Naive thymus-derived CD8-positive, alpha-beta T cell (primary cell): ENCODE data around the gene MTMR6. TPM values are rescaled to one million over a fixed set of nuclear protein-coding genes. Genes with fewer than 3 reads are reported as not detected.

Experiments used
- ATAC-seq, 2 donors: fragments of 150-1000 bp; cut with Tn5 transposase in 1 of 2; sonication (Bioruptor Pico), chemical (Tn5 transposase) in 1 of 2; 1 replicate in 1 of 2; 2 replicates in 1 of 2; pipeline ENCODE4 v1.10.0; 2021; ENCODE audit warnings: mild to moderate bottlenecking in 2 of 2, moderate library complexity in 2 of 2
- POLR2A ChIA-PET: fragments of 350-600 bp; sonication (Branson Sonifier 250); formaldehyde crosslinking; loops from one replicate; lab custom pipeline; 2021; ENCODE audit warnings: antibody characterized with exemption; lab: Charles Lee
- DNase-seq, 10 donors: peaks; one replicate each; pipeline versions ENCODE4 v3.0.0 to v3.0.0-alpha.2; 2020 to 2022
- H3K27ac Mint-ChIP-seq, 10 donors: one replicate each; pipeline ENCODE4 v1.8.0; 2020 to 2022; ENCODE audit warnings: mild to moderate bottlenecking in 10 of 10, mixed read lengths in 10 of 10, moderate library complexity in 4 of 10, inconsistent platforms in 1 of 10
- H3K27me3 Mint-ChIP-seq, 5 donors: one replicate each; pipeline ENCODE4 v1.8.0; 2021 to 2022; ENCODE audit warnings: mixed read lengths in 5 of 5
- H3K36me3 Mint-ChIP-seq, 3 donors: one replicate each; pipeline ENCODE4 v1.8.0; 2020 to 2022; ENCODE audit warnings: mixed read lengths in 3 of 3, mild to moderate bottlenecking in 2 of 3, inconsistent platforms in 1 of 3
- H3K4me1 Mint-ChIP-seq, 4 donors: one replicate each; pipeline ENCODE4 v1.8.0; 2021 to 2022; ENCODE audit warnings: mixed read lengths in 4 of 4
- H3K4me3 Mint-ChIP-seq, 10 donors: one replicate each; pipeline ENCODE4 v1.8.0; 2020 to 2022; ENCODE audit warnings: mild to moderate bottlenecking in 10 of 10, mixed read lengths in 10 of 10, moderate library complexity in 6 of 10, inconsistent platforms in 1 of 10
- H3K9me3 Mint-ChIP-seq, 9 donors: one replicate each; pipeline ENCODE4 v1.8.0; 2020 to 2022; ENCODE audit warnings: mixed read lengths in 9 of 9, mild to moderate bottlenecking in 3 of 9, inconsistent platforms in 1 of 9, moderate library complexity in 1 of 9
- polyA plus RNA-seq, 3 donors: library from polyadenylated mRNA; unstranded; fragments of 300-500 nt; fragmentation: Illumina TruSeq; gene quantifications; one replicate each; pipeline ENCODE4 v1.2.3, GENCODE V29; 2021
- total RNA-seq, 8 experiments: library from RNA in 2 of 8; stranded (reverse) in 2 of 8; gene quantifications; one replicate each; pipeline ENCODE4 v1.2.3 and lab custom pipeline; 2021 to 2026

The MTMR6 gene
- total and polyA plus RNA-seq, 5 experiments from 2014 or later = 15.0 to 19.7 (median 15.3) TPM

- H3K36me3 Mint-ChIP-seq = peaks cover 0 to 73% (median 21%) of the 10 kb centered on the region in 3 donors
- no peaks in the 10 kb centered on the region for H3K9me3 Mint-ChIP-seq
- peaks cover 6 to 24% (median 9%) of the 10 kb centered on the region in 4 donors for H3K4me1 Mint-ChIP-seq
- DNase-seq = peak in 2 of 10 donors; percentile 11 to 14
- peak overlapping the region in 9 of 10 donors; percentile 4 to 79 (median 20) for H3K27ac Mint-ChIP-seq
- no peak overlapping the region for H3K4me3 Mint-ChIP-seq
- H3K27me3 Mint-ChIP-seq = no peaks in the 10 kb centered on the region
- peak; percentile 77 to 84 for ATAC-seq
- POLR2A ChIA-PET = no interaction called here
Observed at GRCh38 chr13:25267715-25268114, 19.6 kb downstream of the MTMR6 start.

GRCh38 chr13:25266706-25267105 is 20.6 kb downstream of the MTMR6 start:
- no peaks in the 10 kb centered on the region for H3K27me3 Mint-ChIP-seq
- no peak overlapping the region for H3K27ac Mint-ChIP-seq
- H3K36me3 Mint-ChIP-seq = peaks cover 0 to 75% (median 16%) of the 10 kb centered on the region in 3 donors

GRCh38 chr13:25262261-25262660 is 25.0 kb downstream of the MTMR6 start:
- no peaks in the 10 kb centered on the region for H3K27me3 Mint-ChIP-seq
- no peak overlapping the region for H3K4me3 Mint-ChIP-seq
- POLR2A ChIA-PET = no interaction called here
- peaks cover 0 to 81% (median 26%) of the 10 kb centered on the region in 3 donors for H3K36me3 Mint-ChIP-seq
- no peak overlapping the region for H3K27ac Mint-ChIP-seq
- no peaks in the 10 kb centered on the region for H3K9me3 Mint-ChIP-seq
- H3K4me1 Mint-ChIP-seq = no peaks in the 10 kb centered on the region
- no peak for DNase-seq
- no peak for ATAC-seq

More at GRCh38 chr13:25266706-25267105, 20.6 kb downstream of the MTMR6 start:
- Mint-ChIP-seq H3K9me3 (no peaks in the 10 kb centered on the region), H3K4me1 (peaks cover 6 to 23% (median 9%) of the 10 kb centered on the region in 4 donors), H3K4me3 (no peak overlapping the region)
- POLR2A ChIA-PET = no interaction called here
- DNase-seq (no peak), ATAC-seq (no peak)

DNA sequence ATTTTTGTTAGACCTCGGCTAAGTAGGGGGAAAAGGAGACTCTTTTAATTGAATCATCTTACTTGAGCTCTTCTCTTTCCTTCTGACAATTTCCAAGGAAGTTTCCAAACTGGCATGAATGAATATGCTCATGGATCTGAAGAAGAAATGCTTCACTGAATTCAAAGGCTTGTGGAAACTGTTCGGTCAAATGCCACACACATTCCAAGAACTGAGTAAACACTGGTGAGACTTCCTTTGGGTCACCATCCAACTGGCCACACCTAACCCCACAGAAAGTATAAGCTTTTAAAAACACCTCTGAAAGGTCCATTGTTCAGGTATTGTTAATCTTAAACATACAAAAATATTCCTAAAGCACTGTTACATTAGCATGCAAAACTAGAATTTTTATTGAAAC is 33.6 kb downstream of the MTMR6 start:
- Mint-ChIP-seq H3K36me3 (peaks cover 0 to 86% (median 38%) of the 10 kb centered on the region in 3 donors), H3K27me3 (no peaks in the 10 kb centered on the region), H3K27ac (peak overlapping the region in 1 of 10 donors; percentile 20), H3K4me1 (peaks cover 0 to 2% (median 0%) of the 10 kb centered on the region in 4 donors), H3K9me3 (no peaks in the 10 kb centered on the region), H3K4me3 (no peak overlapping the region)
- no peak for DNase-seq
- ATAC-seq = no peak
- POLR2A ChIA-PET = no interaction called here

DNA sequence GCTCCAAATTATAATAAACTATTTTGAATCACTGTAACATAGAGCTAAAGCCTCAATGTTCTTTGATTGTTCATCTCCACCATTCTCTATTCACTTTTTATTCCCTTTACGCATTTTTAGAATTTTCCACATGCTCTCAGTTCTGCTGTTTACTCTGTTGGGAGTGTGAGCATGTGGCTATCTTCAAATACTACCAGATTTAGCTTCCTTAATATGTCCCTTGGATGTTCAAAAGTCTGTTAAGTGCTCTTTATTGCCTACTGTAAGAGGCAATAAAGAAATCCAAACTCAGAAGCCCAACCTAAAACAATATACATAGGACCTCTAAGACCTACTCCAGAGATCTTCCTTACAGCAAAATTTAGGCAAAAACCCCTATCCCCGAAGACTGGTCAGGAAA is 34.5 kb downstream of the MTMR6 start:
- DNase-seq = no peak
- ATAC-seq = no peak
- H3K4me1 Mint-ChIP-seq = peaks cover 0 to 10% (median 0%) of the 10 kb centered on the region in 4 donors
- no peaks in the 10 kb centered on the region for H3K27me3 Mint-ChIP-seq
- no peaks in the 10 kb centered on the region for H3K9me3 Mint-ChIP-seq
- no peak overlapping the region for H3K4me3 Mint-ChIP-seq
- POLR2A ChIA-PET = no interaction called here
- H3K27ac Mint-ChIP-seq = no peak overlapping the region
- H3K36me3 Mint-ChIP-seq = peaks cover 0 to 87% (median 38%) of the 10 kb centered on the region in 3 donors

- ATAC-seq (no peak), DNase-seq (no peak)
- Mint-ChIP-seq H3K4me1 (peaks cover 0 to 13% (median 0%) of the 10 kb centered on the region in 4 donors), H3K27ac (peak overlapping the region in 1 of 10 donors; percentile 29), H3K4me3 (no peak overlapping the region), H3K36me3 (peaks cover 0 to 81% (median 32%) of the 10 kb centered on the region in 3 donors), H3K9me3 (no peaks in the 10 kb centered on the region), H3K27me3 (no peaks in the 10 kb centered on the region)
- POLR2A ChIA-PET = no interaction called here
Observed at GRCh38 chr13:25252225-25252624, 35.1 kb downstream of the MTMR6 start.

DNA sequence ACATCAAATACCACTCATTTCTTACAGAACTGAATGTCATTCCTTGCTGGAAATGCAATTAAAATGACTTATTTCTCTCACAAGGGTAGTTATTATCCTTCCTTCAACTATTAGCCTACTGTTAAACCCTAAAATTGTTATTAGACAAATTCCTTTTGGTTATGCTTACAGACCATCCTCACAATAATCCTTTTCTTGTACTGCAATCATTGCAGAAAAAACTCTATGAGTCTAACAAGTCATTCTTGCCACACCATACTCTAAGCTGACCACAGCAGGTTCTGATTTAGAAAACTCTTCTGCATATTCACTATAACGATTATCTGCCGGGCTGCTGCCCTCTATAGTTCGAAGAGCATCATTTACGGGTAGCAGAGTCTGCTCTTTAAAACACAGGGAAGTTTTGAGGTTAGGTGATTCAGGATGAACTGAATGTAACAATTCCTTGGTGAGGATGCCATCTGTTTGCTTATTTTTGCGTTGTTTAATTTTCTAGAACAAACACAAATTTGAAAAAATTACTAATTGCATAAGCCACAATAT is 38.2 kb downstream of the MTMR6 start:
- Mint-ChIP-seq H3K4me3 (no peak overlapping the region), H3K9me3 (peaks cover 0 to 3% (median 0%) of the 10 kb centered on the region in 9 donors)
- no peak for DNase-seq

DNA sequence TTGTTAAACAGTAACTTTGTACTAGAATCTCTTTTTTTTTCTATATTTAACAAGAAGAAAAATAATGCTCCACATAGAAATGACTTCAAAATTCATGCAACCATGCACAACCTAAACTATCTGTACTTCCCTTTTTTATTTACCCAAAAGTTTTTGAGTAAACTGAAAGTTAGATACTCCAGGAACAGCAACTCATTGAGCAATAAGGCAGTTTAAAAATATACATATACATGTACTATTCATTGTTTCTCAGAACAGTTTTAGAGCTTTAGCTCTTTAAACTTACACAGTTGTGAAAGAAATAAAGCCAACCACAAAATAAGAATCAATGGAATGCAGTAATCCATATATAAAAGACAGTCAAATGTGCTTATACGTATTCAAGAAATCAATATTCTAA is 39.2 kb downstream of the MTMR6 start:
- H3K27ac Mint-ChIP-seq = peak overlapping the region in 1 of 10 donors; percentile 63
- DNase-seq = no peak
- no peaks in the 10 kb centered on the region for H3K27me3 Mint-ChIP-seq
- peaks cover 0 to 3% (median 0%) of the 10 kb centered on the region in 9 donors for H3K9me3 Mint-ChIP-seq
- POLR2A ChIA-PET = no interaction called here
- ATAC-seq = no peak
- peaks cover 4 to 65% (median 34%) of the 10 kb centered on the region in 3 donors for H3K36me3 Mint-ChIP-seq
- H3K4me3 Mint-ChIP-seq = no peak overlapping the region
- H3K4me1 Mint-ChIP-seq = peaks cover 0 to 17% (median 1%) of the 10 kb centered on the region in 4 donors

More for the DNA sequence above, 38.2 kb downstream of the MTMR6 start:
- Mint-ChIP-seq H3K27ac (peak overlapping the region in 1 of 10 donors; percentile 5), H3K36me3 (peaks cover 4 to 71% (median 33%) of the 10 kb centered on the region in 3 donors), H3K4me1 (peaks cover 0 to 17% (median 1%) of the 10 kb centered on the region in 4 donors), H3K27me3 (no peaks in the 10 kb centered on the region)
- POLR2A ChIA-PET = no interaction called here
- no peak for ATAC-seq

DNA sequence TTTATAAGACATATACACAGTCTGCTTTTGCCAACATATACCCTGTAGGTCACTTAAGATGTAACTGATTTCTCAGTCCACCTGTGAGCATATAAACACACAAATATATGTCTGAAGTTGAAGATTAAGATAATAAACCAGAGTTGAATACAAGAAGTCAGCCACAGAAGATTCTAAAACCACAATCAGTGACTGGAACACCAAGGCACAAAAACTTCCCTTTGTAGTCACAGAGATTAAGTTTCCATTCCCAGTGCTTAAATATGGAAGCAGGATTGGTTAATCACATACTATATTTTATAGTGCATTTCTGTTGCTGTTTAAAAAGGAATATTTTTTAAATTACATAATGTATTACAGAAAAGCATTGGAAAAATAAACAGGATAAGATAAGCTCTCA is 39.9 kb downstream of the MTMR6 start:
- Mint-ChIP-seq H3K4me1 (peaks cover 0 to 17% (median 1%) of the 10 kb centered on the region in 4 donors), H3K4me3 (no peak overlapping the region), H3K27ac (no peak overlapping the region), H3K27me3 (no peaks in the 10 kb centered on the region), H3K36me3 (peaks cover 4 to 61% (median 34%) of the 10 kb centered on the region in 3 donors), H3K9me3 (peaks cover 0 to 3% (median 0%) of the 10 kb centered on the region in 9 donors)
- DNase-seq (no peak), ATAC-seq (no peak)
- POLR2A ChIA-PET = no interaction called here

DNA sequence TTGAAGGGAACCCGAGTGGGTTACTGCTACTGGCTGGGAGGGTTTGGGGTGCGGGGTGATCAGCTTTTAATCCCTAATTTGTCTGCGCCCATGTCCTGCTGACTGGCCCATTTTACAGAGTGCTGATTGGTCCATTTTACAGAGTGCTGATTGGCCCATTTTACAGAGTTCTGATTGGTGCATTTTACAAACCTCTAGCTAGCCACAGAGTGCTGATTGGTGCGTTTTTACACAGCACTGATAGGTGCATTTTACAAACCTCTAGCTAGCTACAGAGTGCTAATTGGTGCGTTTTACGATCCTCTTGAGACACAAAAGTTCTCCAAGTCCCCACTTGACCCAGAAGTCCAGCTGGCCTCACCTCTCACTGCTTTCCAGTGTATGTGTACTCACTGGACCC is 43.2 kb downstream of the MTMR6 start:
- DNase-seq = no peak
- POLR2A ChIA-PET = no interaction called here
- Mint-ChIP-seq H3K27ac (peak overlapping the region in 2 of 10 donors; percentile 25 to 52), H3K27me3 (no peaks in the 10 kb centered on the region), H3K4me3 (no peak overlapping the region), H3K9me3 (peaks cover 0 to 5% (median 0%) of the 10 kb centered on the region in 9 donors), H3K36me3 (peaks cover 4 to 44% (median 29%) of the 10 kb centered on the region in 3 donors), H3K4me1 (peaks cover 0 to 17% (median 1%) of the 10 kb centered on the region in 4 donors)
- no peak for ATAC-seq

DNA sequence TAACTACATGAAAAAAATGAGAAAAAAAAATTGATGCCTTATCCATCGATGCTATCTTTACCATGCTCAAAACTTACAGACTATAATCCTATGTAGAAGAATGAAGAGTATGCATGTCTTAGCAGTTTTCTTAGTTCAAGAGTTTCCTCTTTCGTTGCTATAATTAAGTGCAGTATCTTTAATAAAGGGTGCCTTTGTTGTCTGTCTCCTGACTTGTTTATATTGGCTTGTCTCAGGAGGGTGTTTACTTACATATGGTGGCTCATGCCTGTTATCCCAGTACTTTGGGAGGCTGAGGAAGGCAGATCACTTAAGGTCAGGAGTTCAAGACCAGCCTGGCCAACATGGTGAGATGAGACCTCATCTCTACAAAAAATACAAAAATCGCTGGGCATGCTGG is 44.3 kb downstream of the MTMR6 start:
- Mint-ChIP-seq H3K36me3 (peaks cover 4 to 37% (median 27%) of the 10 kb centered on the region in 3 donors), H3K4me1 (peaks cover 0 to 9% (median 1%) of the 10 kb centered on the region in 4 donors), H3K9me3 (peaks cover 0 to 5% (median 0%) of the 10 kb centered on the region in 9 donors), H3K27me3 (no peaks in the 10 kb centered on the region), H3K4me3 (no peak overlapping the region), H3K27ac (no peak overlapping the region)
- ATAC-seq = no peak
- no peak for DNase-seq
- POLR2A ChIA-PET = no interaction called here

GRCh38 chr13:25241007-25241406 is 46.3 kb downstream of the MTMR6 start:
- Mint-ChIP-seq H3K9me3 (peaks cover 0 to 5% (median 0%) of the 10 kb centered on the region in 9 donors), H3K4me1 (peaks cover 0 to 8% (median 1%) of the 10 kb centered on the region in 4 donors), H3K36me3 (peaks cover 4 to 33% (median 25%) of the 10 kb centered on the region in 3 donors), H3K27me3 (no peaks in the 10 kb centered on the region), H3K4me3 (no peak overlapping the region), H3K27ac (no peak overlapping the region)
- POLR2A ChIA-PET = no interaction called here
- DNase-seq (no peak), ATAC-seq (no peak)

DNA sequence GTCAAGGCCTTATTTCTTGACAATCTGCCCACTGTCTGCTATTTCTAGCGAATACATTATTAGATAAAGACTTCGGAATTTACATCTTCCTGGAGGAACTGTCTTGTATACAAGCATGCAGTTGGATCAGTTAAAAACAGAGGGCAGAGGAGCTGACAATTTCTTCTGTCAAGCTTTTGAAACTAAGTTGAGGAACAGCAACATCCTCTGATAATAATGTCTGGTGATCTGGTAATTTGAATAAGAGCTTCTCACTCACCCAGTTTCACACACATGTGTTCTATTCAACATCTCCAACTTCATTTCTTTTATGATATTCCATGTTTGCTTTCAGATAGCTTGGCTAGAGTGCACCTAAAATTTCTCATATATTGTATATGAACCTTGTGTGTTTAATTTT is 50.2 kb downstream of the MTMR6 start:
- no peak overlapping the region for H3K4me3 Mint-ChIP-seq
- DNase-seq (no peak), ATAC-seq (no peak)
- peaks cover 0 to 3% (median 0%) of the 10 kb centered on the region in 9 donors for H3K9me3 Mint-ChIP-seq
- no peaks in the 10 kb centered on the region for H3K27me3 Mint-ChIP-seq
- POLR2A ChIA-PET = no interaction called here
- H3K27ac Mint-ChIP-seq = peak overlapping the region in 1 of 10 donors; percentile 15
- peaks cover 0 to 13% (median 4%) of the 10 kb centered on the region in 3 donors for H3K36me3 Mint-ChIP-seq
- peaks cover 0 to 13% (median 5%) of the 10 kb centered on the region in 4 donors for H3K4me1 Mint-ChIP-seq
